Stomach smooth muscle (tissue), 2 donors: ENCODE results near the gene CXCL12.

Experiments
- H3K27ac ChIP-seq: one replicate; pipeline ENCODE4 v1.7.0; 2013; ENCODE audit warnings: mild to moderate bottlenecking, low read length, inconsistent platforms
- H3K27me3 ChIP-seq, 2 donors: one replicate each; pipeline ENCODE4 v1.7.0; 2013; ENCODE audit warnings: low read length in 2 of 2; ENCODE audit not compliant: insufficient read depth in 2 of 2, control insufficient read depth in 1 of 2
- H3K36me3 ChIP-seq, 2 donors: one replicate each; pipeline ENCODE4 v1.7.0; 2013; ENCODE audit warnings: low read length in 2 of 2; ENCODE audit not compliant: control insufficient read depth in 2 of 2, insufficient read depth in 2 of 2
- H3K4me1 ChIP-seq: one replicate; pipeline ENCODE4 v1.7.0; 2013; ENCODE audit warnings: low read length; ENCODE audit not compliant: control insufficient read depth, insufficient read depth
- H3K4me3 ChIP-seq, 2 donors: one replicate each; pipeline ENCODE4 v1.7.0; 2013; ENCODE audit warnings: low read length in 2 of 2
- H3K9ac ChIP-seq, 2 donors: one replicate each; pipeline ENCODE4 v1.7.0; 2013; ENCODE audit warnings: low read length in 2 of 2, mild to moderate bottlenecking in 1 of 2
- H3K9me3 ChIP-seq, 2 donors: one replicate each; pipeline ENCODE4 v1.7.0; 2013; ENCODE audit warnings: low read length in 2 of 2; ENCODE audit not compliant: control insufficient read depth in 2 of 2
- donor health status: healthy.
- donor health status: Pancreatic carcinoma.

Gene CXCL12

DNA sequence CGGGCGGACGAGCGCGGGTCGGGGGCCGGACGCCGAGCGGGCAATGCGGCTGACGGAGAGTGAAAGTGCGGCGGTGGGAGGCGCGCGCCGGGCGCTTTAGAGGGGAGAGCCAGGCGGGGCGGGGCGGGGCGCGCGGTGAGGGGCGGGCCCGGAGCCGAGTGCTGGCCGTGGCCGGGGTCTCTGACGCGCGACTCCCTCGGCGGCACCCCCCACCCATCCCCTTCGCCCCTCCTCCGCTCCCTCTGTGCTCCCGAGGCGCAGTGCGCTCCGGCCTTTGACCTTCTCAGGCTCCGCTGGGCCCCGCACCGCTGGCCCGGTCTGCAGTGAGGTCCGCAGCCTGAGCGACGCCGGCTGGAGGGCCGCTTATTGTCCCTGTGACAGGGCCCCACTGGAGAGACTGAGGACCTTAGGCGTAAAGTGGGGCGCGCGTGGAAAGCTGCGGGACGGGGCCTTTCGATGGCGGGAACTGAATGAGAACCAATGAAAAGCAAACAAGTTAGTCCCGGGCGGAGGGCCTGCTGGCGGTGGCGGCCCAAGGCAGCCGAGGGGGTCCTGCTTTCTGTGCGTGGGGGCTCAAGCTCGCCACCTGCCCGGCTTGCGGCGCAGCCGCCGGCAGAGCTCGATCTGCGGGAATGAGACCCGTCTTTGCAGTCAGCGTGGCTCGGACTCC lies at the start of gene CXCL12:
TSS of gene CXCL12 (minus strand) at position 72 of the 670 bp plus-strand sequence. CDS start 92 bp downstream, outside the sequence.
- Histone ChIP-seq H3K27me3 (peaks cover 5 to 33% of the 10 kb centered on the region in 2 donors), H3K9ac (peak within 1 kb of the TSS in 1 of 2 donors; percentile 38), H3K4me3 (peak within 1 kb of the TSS; percentile 67 to 78), H3K27ac (no peak within 1 kb of the TSS), H3K36me3 (peaks cover 0 to 2% of the 10 kb centered on the region in 2 donors), H3K4me1 (peaks cover 14% of the 10 kb centered on the region), H3K9me3 (no peaks in the 10 kb centered on the region)

GRCh38 chr10:44427479-44427878 lies 42.6 kb upstream of the CXCL12 start:
- H3K4me1 ChIP-seq = no peaks in the 10 kb centered on the region
- no peak overlapping the region for H3K27ac ChIP-seq
- H3K27me3 ChIP-seq = no peaks in the 10 kb centered on the region
- H3K9ac ChIP-seq = no peak overlapping the region
- peaks cover 0 to 2% of the 10 kb centered on the region in 2 donors for H3K9me3 ChIP-seq
- H3K4me3 ChIP-seq = no peak overlapping the region
- no peaks in the 10 kb centered on the region for H3K36me3 ChIP-seq

GRCh38 chr10:44427037-44427436 lies 42.1 kb upstream of the CXCL12 start:
- Histone ChIP-seq H3K9me3 (peaks cover 0 to 2% of the 10 kb centered on the region in 2 donors), H3K4me1 (no peaks in the 10 kb centered on the region), H3K4me3 (no peak overlapping the region), H3K27me3 (no peaks in the 10 kb centered on the region), H3K27ac (no peak overlapping the region), H3K36me3 (no peaks in the 10 kb centered on the region), H3K9ac (no peak overlapping the region)

DNA sequence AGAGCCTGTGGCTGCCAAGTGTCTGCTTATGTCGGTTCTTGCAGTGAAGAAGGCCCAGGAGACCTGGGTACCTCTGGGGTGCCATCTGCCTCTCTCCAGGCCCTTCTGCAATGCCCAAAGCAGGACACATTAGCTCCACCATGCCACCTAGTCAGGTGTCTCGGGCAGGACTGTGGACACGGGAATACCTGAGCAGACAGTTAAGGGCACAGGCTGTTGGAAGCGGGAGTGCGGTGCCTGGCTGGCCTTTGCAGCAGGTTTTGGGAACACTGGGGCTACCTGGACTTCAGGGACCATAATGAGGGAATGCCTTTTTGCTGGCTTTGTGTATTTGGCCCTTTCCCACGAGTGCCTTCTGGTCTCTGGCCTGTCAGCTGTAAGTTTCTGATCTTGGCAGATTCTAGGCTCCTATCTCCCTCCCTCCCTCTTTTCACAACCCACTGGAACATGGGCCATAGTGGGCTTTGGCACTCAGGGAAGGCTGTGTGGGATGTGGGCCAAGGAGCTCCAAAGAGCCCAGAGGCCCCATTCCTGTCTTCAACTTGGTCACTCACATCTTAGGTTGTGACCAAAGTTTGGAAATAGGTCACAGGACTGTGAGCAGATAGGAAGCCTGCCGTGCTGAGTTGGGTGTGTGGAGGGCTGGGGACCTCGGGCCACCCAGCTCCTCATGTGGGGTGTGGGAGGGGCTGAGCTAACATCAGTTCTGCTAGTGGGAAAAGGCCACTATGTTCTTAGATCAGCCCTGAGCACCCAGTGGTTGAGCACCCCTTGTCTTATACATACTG lies 41.5 kb upstream of the CXCL12 start:
- no peaks in the 10 kb centered on the region for H3K27me3 ChIP-seq
- H3K4me1 ChIP-seq = no peaks in the 10 kb centered on the region

GRCh38 chr10:44425466-44425865 lies 40.6 kb upstream of the CXCL12 start:
- Histone ChIP-seq H3K36me3 (no peaks in the 10 kb centered on the region), H3K27ac (no peak overlapping the region), H3K4me3 (no peak overlapping the region), H3K4me1 (no peaks in the 10 kb centered on the region), H3K27me3 (no peaks in the 10 kb centered on the region), H3K9ac (no peak overlapping the region), H3K9me3 (peaks cover 0 to 2% of the 10 kb centered on the region in 2 donors)

More for the DNA sequence above, 41.5 kb upstream of the CXCL12 start:
- Histone ChIP-seq H3K36me3 (no peaks in the 10 kb centered on the region), H3K4me3 (no peak overlapping the region), H3K9me3 (peaks cover 0 to 2% of the 10 kb centered on the region in 2 donors), H3K9ac (no peak overlapping the region), H3K27ac (no peak overlapping the region)

DNA sequence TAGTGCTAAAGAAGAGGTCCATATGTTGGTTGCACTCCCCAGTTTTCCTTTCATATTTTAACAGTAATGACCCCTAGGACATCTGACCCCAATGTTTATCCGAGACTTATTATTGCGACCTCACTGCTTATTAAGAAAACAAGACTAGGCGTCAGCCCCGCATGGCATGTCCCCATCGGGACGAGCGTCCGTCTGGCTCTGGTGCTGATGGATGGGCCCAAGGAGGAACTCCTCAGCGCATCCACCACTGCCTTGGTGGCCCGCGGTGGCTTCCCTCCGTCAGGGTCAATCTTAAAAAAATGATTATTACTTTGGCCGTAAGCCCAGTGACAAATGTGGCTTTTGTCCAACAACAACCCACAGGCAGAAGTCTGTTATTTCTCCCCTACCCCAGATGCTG lies 40.1 kb upstream of the CXCL12 start:
- no peak overlapping the region for H3K27ac ChIP-seq
- H3K27me3 ChIP-seq = no peaks in the 10 kb centered on the region
- H3K4me3 ChIP-seq = no peak overlapping the region
- H3K4me1 ChIP-seq = no peaks in the 10 kb centered on the region
- no peak overlapping the region for H3K9ac ChIP-seq
- H3K9me3 ChIP-seq = no peaks in the 10 kb centered on the region
- no peaks in the 10 kb centered on the region for H3K36me3 ChIP-seq

DNA sequence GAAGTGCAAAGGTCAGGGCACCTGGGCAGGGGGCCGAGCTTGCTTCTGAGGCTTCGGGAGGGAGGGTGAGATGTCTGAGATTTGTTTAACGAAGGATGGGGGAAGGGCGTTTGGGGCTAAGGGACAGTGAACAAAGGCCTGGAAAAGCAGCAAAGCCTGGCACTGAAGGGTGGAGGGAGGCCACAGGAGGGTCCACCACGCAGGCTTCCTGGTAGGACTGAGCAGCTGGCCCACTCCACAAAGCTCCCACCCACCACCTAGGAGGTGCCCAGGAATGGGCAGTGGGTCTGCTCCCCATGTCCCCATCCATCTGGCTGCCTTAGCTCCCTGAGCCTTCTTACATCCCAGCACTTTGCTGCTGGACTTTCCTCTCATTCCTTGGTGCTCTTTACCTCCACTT lies 39.4 kb upstream of the CXCL12 start:
- H3K9ac ChIP-seq = no peak overlapping the region
- H3K9me3 ChIP-seq = no peaks in the 10 kb centered on the region
- H3K27me3 ChIP-seq = no peaks in the 10 kb centered on the region
- no peak overlapping the region for H3K4me3 ChIP-seq
- no peaks in the 10 kb centered on the region for H3K36me3 ChIP-seq
- H3K4me1 ChIP-seq = no peaks in the 10 kb centered on the region
- no peak overlapping the region for H3K27ac ChIP-seq

GRCh38 chr10:44422570-44423101 lies 37.7 kb upstream of the CXCL12 start:
- Histone ChIP-seq H3K36me3 (no peaks in the 10 kb centered on the region), H3K27me3 (peaks cover 0 to 2% of the 10 kb centered on the region in 2 donors), H3K9ac (no peak overlapping the region), H3K4me1 (no peaks in the 10 kb centered on the region), H3K9me3 (no peaks in the 10 kb centered on the region), H3K4me3 (no peak overlapping the region), H3K27ac (no peak overlapping the region)

DNA sequence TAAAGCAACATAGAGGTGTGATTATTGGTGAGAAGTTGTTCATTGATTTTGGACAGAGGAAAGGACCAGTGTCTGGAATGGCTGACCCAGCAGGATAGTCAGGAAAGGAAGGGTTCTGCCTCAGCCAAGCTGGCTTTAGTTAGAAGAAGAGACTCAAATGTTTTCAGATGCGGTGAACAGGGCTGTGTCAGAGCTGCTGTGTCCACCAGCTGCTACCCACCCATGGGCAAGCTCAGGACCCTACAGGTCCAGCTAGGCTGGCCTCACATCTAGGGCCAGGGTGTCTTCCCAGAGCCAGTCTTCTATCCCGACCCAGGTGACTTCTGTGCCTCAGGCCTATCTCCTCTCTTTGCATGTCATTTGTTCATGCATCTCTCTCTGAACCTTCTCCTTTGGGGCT lies 37.3 kb upstream of the CXCL12 start:
- Histone ChIP-seq H3K9ac (no peak overlapping the region), H3K27ac (no peak overlapping the region), H3K27me3 (peaks cover 0 to 2% of the 10 kb centered on the region in 2 donors), H3K36me3 (no peaks in the 10 kb centered on the region), H3K4me3 (no peak overlapping the region), H3K4me1 (peaks cover 2% of the 10 kb centered on the region), H3K9me3 (no peaks in the 10 kb centered on the region)

DNA sequence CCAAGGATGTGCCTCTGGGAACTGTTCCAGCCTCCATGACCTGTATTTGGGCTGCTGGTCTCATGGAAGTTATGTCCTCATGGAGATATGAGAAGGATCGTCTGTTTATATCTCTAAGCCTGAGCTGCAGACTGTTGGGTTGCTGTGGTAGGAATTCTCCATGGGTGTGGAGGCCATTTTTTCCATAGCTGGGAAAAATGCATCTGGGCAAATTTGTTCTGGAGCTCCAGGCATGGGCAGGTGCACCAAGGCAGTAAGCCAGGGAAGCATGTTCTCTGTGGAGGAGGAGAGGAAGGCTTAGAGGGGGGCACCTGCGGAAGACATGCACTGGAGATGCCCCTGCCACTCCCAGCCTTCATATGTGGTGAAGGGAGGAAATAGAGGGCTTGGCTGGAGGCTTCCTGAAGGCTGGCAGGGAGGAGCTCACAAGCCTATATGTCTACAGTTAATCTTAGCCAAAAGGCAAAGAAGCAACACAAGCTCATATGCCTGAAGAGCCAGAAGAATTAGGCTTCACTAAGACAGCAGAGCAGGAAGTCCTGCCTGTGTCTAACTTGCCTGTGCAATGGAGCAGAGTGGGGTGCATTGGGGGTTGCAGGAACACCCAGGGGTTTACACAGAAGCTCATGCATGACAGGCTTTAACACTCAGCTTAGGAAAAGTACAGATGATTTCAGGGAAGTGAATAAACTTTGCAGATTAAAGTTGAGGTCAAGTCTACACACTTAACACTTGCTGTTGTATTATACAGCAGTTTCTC lies 35.1 kb upstream of the CXCL12 start:
- no peaks in the 10 kb centered on the region for H3K36me3 ChIP-seq
- no peak overlapping the region for H3K27ac ChIP-seq
- peaks cover 0 to 2% of the 10 kb centered on the region in 2 donors for H3K27me3 ChIP-seq
- no peaks in the 10 kb centered on the region for H3K9me3 ChIP-seq
- no peak overlapping the region for H3K4me3 ChIP-seq
- H3K4me1 ChIP-seq = peaks cover 3% of the 10 kb centered on the region
- H3K9ac ChIP-seq = no peak overlapping the region
